ENCODE measurements around the gene TOLLIP.
"Not testable (repeated sequence)": the region's sequence is repeated elsewhere in the genome, so short reads cannot be mapped to it uniquely, and the experiment has no call there.

The TOLLIP gene

GRCh38 chr11:1242751-1243150, 66.7 kb downstream of the TOLLIP start:
- not testable (repeated sequence) for H3K27me3 ChIP-seq (ENCODE audit: insufficient read depth, low read length); H3K4me3 ChIP-seq (ENCODE audit: low read length); H3K4me1 ChIP-seq (ENCODE audit: insufficient read depth, low read length); H3K27ac ChIP-seq (ENCODE audit: low read length); H3K9ac ChIP-seq (ENCODE audit: low read depth, low read length); H3K9me3 ChIP-seq (ENCODE audit: insufficient read depth, low read depth, low read length); H3K36me3 ChIP-seq (ENCODE audit: insufficient read depth, low read depth, low read length)

- H3K27ac ChIP-seq (ENCODE audit: low read length) = no peak overlapping the region
- H3K36me3 ChIP-seq (ENCODE audit: insufficient read depth, low read depth, low read length) = no peaks in the 10 kb centered on the region
- no peak overlapping the region for H3K4me3 ChIP-seq (ENCODE audit: low read length)
- no peaks in the 10 kb centered on the region for H3K4me1 ChIP-seq (ENCODE audit: insufficient read depth, low read length)
- no peaks in the 10 kb centered on the region for H3K27me3 ChIP-seq (ENCODE audit: insufficient read depth, low read length)
- peaks cover 3% of the 10 kb centered on the region; the same call in 1 of the 2 replicates for H3K9me3 ChIP-seq (ENCODE audit: insufficient read depth, low read depth, low read length)
- no peak overlapping the region for H3K9ac ChIP-seq (ENCODE audit: low read depth, low read length)
These were observed 67.1 kb downstream of the TOLLIP start for GRCh38 chr11:1242289-1242688.

- no peak overlapping the region for H3K27ac ChIP-seq (ENCODE audit: low read length)
- peaks cover 3% of the 10 kb centered on the region; the same call in 1 of the 2 replicates for H3K9me3 ChIP-seq (ENCODE audit: insufficient read depth, low read depth, low read length)
- no peak overlapping the region for H3K4me3 ChIP-seq (ENCODE audit: low read length)
- no peaks in the 10 kb centered on the region for H3K36me3 ChIP-seq (ENCODE audit: insufficient read depth, low read depth, low read length)
- H3K4me1 ChIP-seq (ENCODE audit: insufficient read depth, low read length) = no peaks in the 10 kb centered on the region
- H3K27me3 ChIP-seq (ENCODE audit: insufficient read depth, low read length) = no peaks in the 10 kb centered on the region
- no peak overlapping the region for H3K9ac ChIP-seq (ENCODE audit: low read depth, low read length)
These were observed 67.7 kb downstream of the TOLLIP start for GRCh38 chr11:1241706-1242105.

GRCh38 chr11:1240771-1241170, 68.7 kb downstream of the TOLLIP start:
- H3K9me3 ChIP-seq (ENCODE audit: insufficient read depth, low read depth, low read length) = no peaks in the 10 kb centered on the region; the same call in 1 of the 2 replicates
- no peak overlapping the region for H3K27ac ChIP-seq (ENCODE audit: low read length)
- no peaks in the 10 kb centered on the region for H3K27me3 ChIP-seq (ENCODE audit: insufficient read depth, low read length)
- H3K9ac ChIP-seq (ENCODE audit: low read depth, low read length) = no peak overlapping the region
- H3K4me3 ChIP-seq (ENCODE audit: low read length) = no peak overlapping the region
- H3K4me1 ChIP-seq (ENCODE audit: insufficient read depth, low read length) = no peaks in the 10 kb centered on the region
- no peaks in the 10 kb centered on the region for H3K36me3 ChIP-seq (ENCODE audit: insufficient read depth, low read depth, low read length)

- no peaks in the 10 kb centered on the region for H3K4me1 ChIP-seq (ENCODE audit: insufficient read depth, low read length)
- no peak overlapping the region for H3K4me3 ChIP-seq (ENCODE audit: low read length)
- H3K9me3 ChIP-seq (ENCODE audit: insufficient read depth, low read depth, low read length) = no peaks in the 10 kb centered on the region; the same call in 1 of the 2 replicates
- no peak overlapping the region for H3K27ac ChIP-seq (ENCODE audit: low read length)
- H3K27me3 ChIP-seq (ENCODE audit: insufficient read depth, low read length) = no peaks in the 10 kb centered on the region
- H3K36me3 ChIP-seq (ENCODE audit: insufficient read depth, low read depth, low read length) = no peaks in the 10 kb centered on the region
- no peak overlapping the region for H3K9ac ChIP-seq (ENCODE audit: low read depth, low read length)
These were observed 69.7 kb downstream of the TOLLIP start for GRCh38 chr11:1239596-1240205.

GRCh38 chr11:1238767-1239595, 70.5 kb downstream of the TOLLIP start:
- H3K27me3 ChIP-seq (ENCODE audit: insufficient read depth, low read length) = no peaks in the 10 kb centered on the region
- no peaks in the 10 kb centered on the region for H3K36me3 ChIP-seq (ENCODE audit: insufficient read depth, low read depth, low read length)
- H3K9me3 ChIP-seq (ENCODE audit: insufficient read depth, low read depth, low read length) = no peaks in the 10 kb centered on the region; the same call in 1 of the 2 replicates
- H3K4me3 ChIP-seq (ENCODE audit: low read length) = no peak overlapping the region
- no peak overlapping the region for H3K9ac ChIP-seq (ENCODE audit: low read depth, low read length)
- no peaks in the 10 kb centered on the region for H3K4me1 ChIP-seq (ENCODE audit: insufficient read depth, low read length)
- H3K27ac ChIP-seq (ENCODE audit: low read length) = no peak overlapping the region

- Histone ChIP-seq H3K9me3 (ENCODE audit: insufficient read depth, low read depth, low read length) (no peaks in the 10 kb centered on the region; the same call in 1 of the 2 replicates), H3K36me3 (ENCODE audit: insufficient read depth, low read depth, low read length) (no peaks in the 10 kb centered on the region), H3K27me3 (ENCODE audit: insufficient read depth, low read length) (no peaks in the 10 kb centered on the region), H3K27ac (ENCODE audit: low read length) (no peak overlapping the region), H3K4me1 (ENCODE audit: insufficient read depth, low read length) (no peaks in the 10 kb centered on the region), H3K9ac (ENCODE audit: low read depth, low read length) (no peak overlapping the region), H3K4me3 (ENCODE audit: low read length) (no peak overlapping the region)
These were observed 71.6 kb downstream of the TOLLIP start for GRCh38 chr11:1237851-1238250.

- no peak overlapping the region for H3K27ac ChIP-seq (ENCODE audit: low read length)
- H3K36me3 ChIP-seq (ENCODE audit: insufficient read depth, low read depth, low read length) = no peaks in the 10 kb centered on the region
- no peaks in the 10 kb centered on the region; the same call in 1 of the 2 replicates for H3K9me3 ChIP-seq (ENCODE audit: insufficient read depth, low read depth, low read length)
- no peak overlapping the region for H3K9ac ChIP-seq (ENCODE audit: low read depth, low read length)
- H3K4me3 ChIP-seq (ENCODE audit: low read length) = no peak overlapping the region
- no peaks in the 10 kb centered on the region for H3K4me1 ChIP-seq (ENCODE audit: insufficient read depth, low read length)
- H3K27me3 ChIP-seq (ENCODE audit: insufficient read depth, low read length) = no peaks in the 10 kb centered on the region
These were observed 72.3 kb downstream of the TOLLIP start for GRCh38 chr11:1237128-1237580.

GRCh38 chr11:1236316-1237127, 72.9 kb downstream of the TOLLIP start:
- Histone ChIP-seq H3K9me3 (ENCODE audit: insufficient read depth, low read depth, low read length) (no peaks in the 10 kb centered on the region), H3K4me1 (ENCODE audit: insufficient read depth, low read length) (no peaks in the 10 kb centered on the region), H3K27ac (ENCODE audit: low read length) (no peak overlapping the region), H3K27me3 (ENCODE audit: insufficient read depth, low read length) (no peaks in the 10 kb centered on the region), H3K36me3 (ENCODE audit: insufficient read depth, low read depth, low read length) (no peaks in the 10 kb centered on the region), H3K4me3 (ENCODE audit: low read length) (no peak overlapping the region), H3K9ac (ENCODE audit: low read depth, low read length) (no peak overlapping the region)

- Histone ChIP-seq H3K4me3 (ENCODE audit: low read length) (no peak overlapping the region), H3K4me1 (ENCODE audit: insufficient read depth, low read length) (no peaks in the 10 kb centered on the region), H3K9me3 (ENCODE audit: insufficient read depth, low read depth, low read length) (no peaks in the 10 kb centered on the region), H3K9ac (ENCODE audit: low read depth, low read length) (no peak overlapping the region), H3K27ac (ENCODE audit: low read length) (no peak overlapping the region), H3K36me3 (ENCODE audit: insufficient read depth, low read depth, low read length) (no peaks in the 10 kb centered on the region), H3K27me3 (ENCODE audit: insufficient read depth, low read length) (no peaks in the 10 kb centered on the region)
These were observed 73.5 kb downstream of the TOLLIP start for GRCh38 chr11:1235901-1236315.

GRCh38 chr11:1235306-1235900, 74.0 kb downstream of the TOLLIP start:
- no peaks in the 10 kb centered on the region for H3K27me3 ChIP-seq (ENCODE audit: insufficient read depth, low read length)
- no peaks in the 10 kb centered on the region for H3K9me3 ChIP-seq (ENCODE audit: insufficient read depth, low read depth, low read length)
- no peak overlapping the region for H3K9ac ChIP-seq (ENCODE audit: low read depth, low read length)
- no peak overlapping the region for H3K27ac ChIP-seq (ENCODE audit: low read length)
- H3K4me1 ChIP-seq (ENCODE audit: insufficient read depth, low read length) = no peaks in the 10 kb centered on the region
- no peaks in the 10 kb centered on the region for H3K36me3 ChIP-seq (ENCODE audit: insufficient read depth, low read depth, low read length)
- no peak overlapping the region for H3K4me3 ChIP-seq (ENCODE audit: low read length)
